HT1080 (cell line): ENCODE measurements around the gene PTBP3. TPM values are rescaled to one million over a fixed set of nuclear protein-coding genes. Genes with fewer than 3 reads are reported as not detected.
"Not testable (repeated sequence)": the region's sequence is repeated elsewhere in the genome, so short reads cannot be mapped to it uniquely, and the experiment has no call there.

ENCODE experiments used
- DNase-seq: peaks from one replicate; pipeline ENCODE4 v3.0.0-alpha.2; 2015; ENCODE audit warnings: low read depth
- polyA plus RNA-seq, 2 experiments: library from polyadenylated mRNA; depleted of rRNA; stranded (reverse); fragments of >200 nt; gene quantifications; 2 replicates each; pipeline ENCODE4 v1.2.3, GENCODE V29; 2015
- total RNA-seq: library from RNA; depleted of rRNA; stranded (reverse); fragments of >200 nt; shearing (Covaris generic); gene quantifications from 2 replicates; pipeline ENCODE4 v1.2.3, GENCODE V29; 2014; rRNA removed

PTBP3 gene, protein sequence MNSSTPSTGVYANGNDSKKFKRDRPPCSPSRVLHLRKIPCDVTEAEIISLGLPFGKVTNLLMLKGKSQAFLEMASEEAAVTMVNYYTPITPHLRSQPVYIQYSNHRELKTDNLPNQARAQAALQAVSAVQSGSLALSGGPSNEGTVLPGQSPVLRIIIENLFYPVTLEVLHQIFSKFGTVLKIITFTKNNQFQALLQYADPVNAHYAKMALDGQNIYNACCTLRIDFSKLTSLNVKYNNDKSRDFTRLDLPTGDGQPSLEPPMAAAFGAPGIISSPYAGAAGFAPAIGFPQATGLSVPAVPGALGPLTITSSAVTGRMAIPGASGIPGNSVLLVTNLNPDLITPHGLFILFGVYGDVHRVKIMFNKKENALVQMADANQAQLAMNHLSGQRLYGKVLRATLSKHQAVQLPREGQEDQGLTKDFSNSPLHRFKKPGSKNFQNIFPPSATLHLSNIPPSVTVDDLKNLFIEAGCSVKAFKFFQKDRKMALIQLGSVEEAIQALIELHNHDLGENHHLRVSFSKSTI
- 19.4 and 49.5 TPM in 2 replicates for total RNA-seq
- polyA plus RNA-seq (2015; cell fraction: cytosol; rRNA removed): 37.0 and 50.2 TPM in 2 replicates
- 40.3 and 50.0 TPM in 2 replicates for polyA plus RNA-seq (2015; cell fraction: nucleus; rRNA removed)

DNA sequence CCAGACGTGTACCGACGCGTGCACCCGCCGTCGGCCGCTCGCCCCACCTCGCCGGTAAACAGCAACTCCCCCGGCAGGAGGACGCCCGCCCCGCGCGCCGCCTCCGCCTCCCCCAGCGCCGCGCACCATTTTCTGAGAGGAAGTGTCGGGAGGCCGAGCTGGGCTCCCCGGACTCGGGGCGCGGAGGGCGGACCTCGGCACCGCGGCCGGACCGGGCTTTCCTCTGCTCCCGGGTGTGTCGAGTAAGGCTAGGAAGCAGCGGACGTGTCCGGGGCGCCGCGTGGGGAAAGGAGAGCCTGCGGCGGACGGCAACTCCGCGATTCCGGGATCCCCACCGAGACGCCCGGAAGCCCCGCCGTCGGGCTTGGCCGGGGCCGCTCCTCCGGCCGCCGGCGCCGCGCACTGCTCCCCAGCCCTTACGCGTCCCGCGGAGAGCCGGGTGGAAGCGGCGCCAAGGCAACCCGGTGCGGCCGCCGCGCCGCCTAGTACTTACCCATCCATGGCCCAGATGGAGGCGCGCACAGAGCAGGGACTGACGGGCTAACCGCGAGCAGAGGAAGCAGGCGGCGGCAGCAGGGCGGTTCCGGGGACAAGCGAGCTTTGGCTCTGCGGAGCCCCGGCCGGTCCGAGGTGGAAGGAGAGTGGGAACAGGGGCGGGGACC, at the start of gene PTBP3:
Gene PTBP3, minus strand, starts transcription at position 643 of the 662 bp plus-strand sequence. CDS start 35,754 bp downstream, outside the sequence.
- peak; percentile 78 for DNase-seq

DNA sequence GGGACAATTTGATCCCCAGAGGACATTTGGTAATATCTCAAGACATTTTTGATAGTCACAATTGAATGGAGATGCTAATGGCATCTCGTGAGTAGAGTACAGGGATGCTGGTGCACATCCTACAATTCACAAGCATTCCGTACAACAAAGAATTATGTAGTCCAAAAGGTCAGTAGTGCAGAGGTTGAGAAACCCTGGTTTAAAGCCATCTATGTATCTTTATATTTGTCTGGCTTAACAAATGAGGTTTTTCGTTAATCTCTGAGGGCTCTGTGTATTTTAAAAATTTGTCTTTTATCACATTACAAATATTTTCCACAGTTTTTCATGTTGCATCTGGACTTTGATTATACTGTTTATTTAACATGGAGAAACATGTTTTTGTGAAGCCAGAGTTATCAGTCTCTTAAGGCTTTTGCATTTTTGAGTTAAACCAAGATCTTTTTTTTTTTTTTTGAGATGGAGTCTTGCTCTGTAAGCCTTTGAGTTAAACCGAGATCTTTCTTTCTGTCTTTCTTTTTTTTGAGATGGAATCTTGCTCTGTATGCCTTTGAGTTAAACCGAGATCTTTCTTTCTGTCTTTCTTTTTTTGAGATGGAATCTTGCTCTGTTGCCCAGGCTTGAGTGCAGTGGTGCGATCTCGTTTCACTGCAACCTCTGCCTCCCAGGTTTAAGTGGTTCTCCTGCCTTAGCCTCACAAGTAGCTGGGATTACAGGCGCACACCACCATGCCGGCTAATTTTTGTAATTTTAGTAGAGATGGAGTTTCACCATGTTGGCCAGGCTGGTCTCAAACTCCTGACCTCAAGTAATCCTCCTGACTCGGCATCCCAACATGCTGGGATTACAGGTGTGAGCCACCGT, 49.3 kb upstream of the PTBP3 start:
- no peak for DNase-seq

DNA sequence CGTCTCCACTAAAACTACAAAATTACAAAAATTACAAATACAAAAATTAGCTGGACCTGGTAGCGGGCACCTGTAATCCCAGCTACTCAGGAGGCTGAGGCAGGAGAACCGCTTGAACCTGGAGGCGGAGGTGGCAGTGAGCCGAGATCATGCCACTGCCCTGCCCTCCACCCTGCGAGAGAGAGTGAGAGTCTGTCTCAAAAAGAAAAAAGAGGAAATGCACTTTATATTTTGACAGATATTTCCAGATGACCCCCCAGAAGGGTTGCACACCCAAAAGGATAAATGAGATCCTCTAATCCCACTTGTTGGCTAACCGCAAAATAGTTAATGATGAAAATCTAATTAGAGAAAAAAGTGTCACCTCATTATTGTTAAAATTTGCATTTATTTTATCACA, 48.6 kb upstream of the PTBP3 start:
- DNase-seq: no peak

- no peak for DNase-seq
Observed at GRCh38 chr9:112380825-112381221, 47.4 kb upstream of the PTBP3 start.

DNA sequence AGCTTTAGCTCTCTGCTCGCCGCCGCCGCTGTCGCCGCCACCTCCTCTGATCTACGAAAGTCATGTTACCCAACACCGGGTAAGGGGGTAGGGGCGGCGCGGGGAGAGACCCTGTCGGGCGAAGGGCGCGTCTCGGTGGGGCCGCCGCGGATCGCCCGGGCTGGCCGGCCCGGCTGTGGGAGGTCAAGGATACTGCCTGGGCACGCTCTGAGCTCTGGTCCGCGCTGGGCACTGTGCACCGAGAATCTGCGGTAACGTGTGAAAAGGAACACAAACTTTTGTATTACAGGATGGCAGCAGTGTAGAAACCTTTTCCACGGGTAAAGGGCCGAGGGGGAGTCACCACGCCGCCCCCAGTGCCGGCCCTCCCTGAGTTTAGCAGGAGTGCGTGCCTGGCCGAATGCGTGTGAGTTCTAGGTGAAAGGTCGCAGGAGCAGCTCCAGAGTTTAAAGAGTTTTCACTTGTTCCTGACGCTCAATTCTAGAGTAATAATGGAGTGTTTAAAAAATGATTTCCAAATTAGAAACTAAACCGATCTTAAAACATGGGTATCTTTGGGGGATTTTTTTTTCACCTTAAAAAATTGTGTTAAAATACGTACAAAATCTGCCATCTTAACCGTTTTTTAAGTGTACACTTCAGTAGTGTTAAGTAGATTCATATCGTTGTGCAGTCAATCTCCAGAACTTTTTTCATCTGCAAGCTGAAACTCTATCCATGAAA, 46.8 kb upstream of the PTBP3 start, which contains the start of gene HSDL2:
Gene HSDL2, plus strand, starts transcription at position 7 of the 723 bp plus-strand sequence. Its CDS starts 56 bp downstream, at position 63.
- DNase-seq: no peak

GRCh38 chr9:112379177-112380101, 46.0 kb upstream of the PTBP3 start:
- peak; percentile 98 for DNase-seq

GRCh38 chr9:112378328-112379176, 45.1 kb upstream of the PTBP3 start:
- peak; percentile 27 for DNase-seq

DNA sequence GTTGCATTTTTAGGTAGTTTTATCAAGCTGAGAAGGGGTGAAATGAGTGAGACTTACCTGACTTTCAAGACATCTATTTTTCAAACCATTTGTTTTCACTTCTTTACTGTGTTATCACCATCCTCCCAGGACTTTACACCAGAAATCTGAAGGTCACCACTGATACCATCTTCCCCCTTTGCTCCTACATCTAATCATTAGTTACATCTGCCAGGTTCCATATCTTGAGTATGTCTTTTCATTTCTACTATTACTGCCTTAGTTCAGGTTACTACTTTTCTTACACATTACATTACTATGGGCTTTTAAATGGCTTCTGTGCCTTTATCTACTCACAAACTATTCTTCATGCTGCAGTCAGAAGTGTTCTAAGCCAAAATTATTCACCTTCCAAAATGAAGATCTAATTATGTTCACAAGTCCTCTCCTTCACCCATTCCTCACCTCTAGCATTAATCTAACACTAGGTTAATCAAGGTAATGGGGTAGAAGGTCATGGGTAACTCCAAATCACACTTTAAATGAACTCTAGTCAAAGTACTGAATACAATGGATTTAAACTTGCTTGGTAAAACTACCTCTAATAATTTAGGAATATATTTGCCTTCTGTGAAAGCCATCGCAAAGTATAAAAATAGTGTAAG, 44.4 kb upstream of the PTBP3 start:
- no peak for DNase-seq

DNA sequence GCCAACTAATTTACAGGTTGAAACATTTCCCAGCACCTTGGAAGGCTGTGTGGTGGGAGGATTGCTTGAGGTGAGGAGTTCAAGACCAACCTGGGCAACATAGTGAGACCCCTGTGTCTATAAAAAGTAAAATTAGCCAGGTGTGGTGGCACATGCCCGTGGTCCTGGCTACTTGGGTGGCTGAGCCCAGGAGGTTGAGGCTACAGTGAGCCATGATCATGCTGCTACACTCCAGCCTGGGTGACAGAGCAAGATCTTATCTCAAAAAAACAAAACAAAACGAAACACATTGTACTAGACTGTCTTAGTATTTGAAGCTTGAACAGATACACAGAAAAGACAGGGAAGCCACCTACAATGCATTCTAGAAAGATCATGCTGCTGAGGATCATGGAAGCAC, 43.7 kb upstream of the PTBP3 start:
- no peak for DNase-seq

DNA sequence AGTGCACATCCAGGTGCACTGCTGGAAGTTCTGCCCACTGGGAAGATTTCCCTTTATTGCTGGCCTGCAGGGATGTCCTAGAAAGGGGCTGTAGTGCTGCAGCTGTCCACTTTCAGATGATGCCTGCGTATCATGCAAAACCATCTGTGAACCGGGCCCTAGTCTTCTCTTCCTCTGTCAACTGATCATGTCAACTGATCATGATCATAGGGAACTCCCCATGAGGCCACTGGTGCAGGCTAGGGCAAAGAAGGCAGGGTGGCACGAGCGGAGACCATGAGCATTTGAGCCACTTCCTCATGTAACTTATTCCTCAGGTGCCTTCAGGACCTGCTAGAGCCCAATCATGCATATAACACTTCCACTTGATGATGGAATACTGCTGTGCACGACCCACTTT, 41.9 kb upstream of the PTBP3 start:
- DNase-seq: no peak

- not testable (repeated sequence) for DNase-seq
Observed at GRCh38 chr9:112374232-112374631, 40.8 kb upstream of the PTBP3 start.

GRCh38 chr9:112373666-112374065, 40.2 kb upstream of the PTBP3 start:
- not testable (repeated sequence) for DNase-seq

GRCh38 chr9:112371060-112371459, 37.6 kb upstream of the PTBP3 start:
- DNase-seq: peak; percentile 20

DNA sequence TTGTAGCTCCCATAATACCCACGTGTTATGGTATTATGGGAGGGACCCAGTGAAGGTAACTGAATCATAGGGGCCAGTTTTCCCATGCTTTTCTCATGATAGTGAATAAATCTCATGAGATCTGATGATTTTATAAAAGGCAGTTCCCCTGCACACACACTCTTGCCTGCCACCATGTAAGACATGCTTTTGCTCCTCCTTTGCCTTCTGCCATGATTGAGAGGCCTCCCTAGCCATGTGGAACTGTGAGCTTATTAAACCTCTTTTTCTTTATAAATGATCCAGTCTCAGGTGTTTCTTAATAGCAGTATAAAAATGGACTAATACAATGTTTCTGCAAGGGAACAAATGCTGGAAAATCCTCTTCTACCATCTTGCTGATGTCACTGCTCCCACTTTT, 36.4 kb upstream of the PTBP3 start:
- DNase-seq: no peak

DNA sequence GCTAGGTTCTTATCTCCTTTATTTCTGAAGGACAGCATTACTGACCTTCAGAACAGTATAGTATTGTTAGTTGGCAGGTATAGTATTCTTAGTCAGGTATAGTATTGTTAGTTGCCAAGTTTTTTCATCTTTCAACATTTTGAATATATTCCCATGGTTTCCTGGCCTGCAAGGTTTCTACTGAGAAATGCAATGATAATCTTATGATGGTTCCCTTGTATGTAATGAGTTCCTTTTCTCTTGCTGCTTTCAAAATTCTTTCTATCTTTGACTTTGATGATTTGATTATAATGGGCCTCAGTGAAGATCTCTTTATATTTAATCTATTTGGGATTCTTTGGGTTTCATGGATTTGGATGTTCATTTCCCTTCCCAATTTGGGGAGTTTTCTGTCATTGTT, 34.0 kb upstream of the PTBP3 start:
- DNase-seq: no peak

DNA sequence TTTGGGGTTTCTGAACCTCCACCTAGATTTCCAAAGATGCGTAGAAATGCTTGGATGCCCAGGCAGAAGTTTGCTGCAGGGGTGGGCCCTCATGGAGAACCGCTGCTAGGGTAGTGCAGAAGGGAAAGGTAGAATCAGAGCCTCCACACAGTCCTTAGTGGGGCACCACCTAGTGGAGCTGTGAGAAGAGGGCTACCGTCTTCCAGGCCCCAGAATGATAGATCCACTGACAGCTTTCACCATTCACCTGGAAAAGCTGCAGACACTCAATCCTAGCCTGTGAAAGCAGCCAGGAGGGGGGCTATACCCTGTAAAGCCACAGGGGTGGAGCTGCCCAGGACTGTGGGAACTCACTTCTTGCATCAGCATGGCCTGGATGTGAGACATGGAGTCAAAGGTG, 33.2 kb upstream of the PTBP3 start:
- DNase-seq: no peak

GRCh38 chr9:112365257-112365656, 31.8 kb upstream of the PTBP3 start:
- not testable (repeated sequence) for DNase-seq

GRCh38 chr9:112364761-112365160, 31.3 kb upstream of the PTBP3 start:
- DNase-seq: no peak
